HG02852 (cell line): ENCODE results near the gene GCDH.
"Not testable (repeated sequence)": the region's sequence is repeated elsewhere in the genome, so short reads cannot be mapped to it uniquely, and the experiment has no call there.

Experiments
- ATAC-seq: cut with Tn5 transposase; IDR thresholded peaks from one replicate; pipeline ENCODE4 v1.9.1; 2021; ENCODE audit warnings: mild to moderate bottlenecking, moderate library complexity; ENCODE audit not compliant: unreplicated experiment

GCDH gene

GRCh38 chr19:12872255-12872654 lies 18.7 kb upstream of the GCDH start:
- ATAC-seq: no peak

GRCh38 chr19:12872941-12873890 lies 17.7 kb upstream of the GCDH start:
- ATAC-seq: no peak

- no peak for ATAC-seq
Measured at GRCh38 chr19:12873891-12874745, 16.8 kb upstream of the GCDH start.

- no peak for ATAC-seq
Measured at GRCh38 chr19:12875086-12875485, 15.9 kb upstream of the GCDH start.

- ATAC-seq: peak; percentile 13
Measured at GRCh38 chr19:12880551-12881171, 10.3 kb upstream of the GCDH start.

GRCh38 chr19:12881172-12881808 lies 9.7 kb upstream of the GCDH start, which contains the start of gene DNASE2:
DNASE2 (minus strand) TSS chr19:12881449; CDS start chr19:12881375, 74 bp downstream.
- ATAC-seq: peak; percentile 88

GRCh38 chr19:12882589-12882988 lies 8.4 kb upstream of the GCDH start:
- no peak for ATAC-seq

- ATAC-seq: no peak
Measured at GRCh38 chr19:12884202-12884601, 6.8 kb upstream of the GCDH start.

- ATAC-seq: no peak
Measured at GRCh38 chr19:12884627-12884925, 6.4 kb upstream of the GCDH start.

GRCh38 chr19:12884926-12885748 lies 5.8 kb upstream of the GCDH start:
- no peak for ATAC-seq

GRCh38 chr19:12885749-12886650 lies 5.0 kb upstream of the GCDH start:
- ATAC-seq: no peak

- no peak for ATAC-seq
Measured at GRCh38 chr19:12886651-12886968, 4.3 kb upstream of the GCDH start.

- ATAC-seq: no peak
Measured at GRCh38 chr19:12886969-12887747, 3.8 kb upstream of the GCDH start, which contains the start of gene KLF1. KLF1 (minus strand) TSS chr19:12887201; CDS start chr19:12887140, 61 bp downstream.

GRCh38 chr19:12888006-12888603 lies 2.9 kb upstream of the GCDH start:
- ATAC-seq: no peak

GRCh38 chr19:12890299-12890786 lies 617 bp upstream of the GCDH start:
- ATAC-seq: not testable (repeated sequence)

GRCh38 chr19:12891553-12892021 lies 627 bp downstream of the GCDH start:
- ATAC-seq: no peak

- ATAC-seq: no peak
Measured at GRCh38 chr19:12893582-12893981, 2.6 kb downstream of the GCDH start.

- ATAC-seq: no peak
Measured at GRCh38 chr19:12896460-12896859, 5.5 kb downstream of the GCDH start.
